ENCODE measurements around the gene FTSJ3. TPM values are rescaled to one million over a fixed set of nuclear protein-coding genes. Genes with fewer than 3 reads are reported as not detected.

FTSJ3 gene
- total and polyA plus RNA-seq, 2 of the 13 experiments (the other 11 are each of a cell fraction or from before 2014, with no cell fraction given): 26.0 to 64.2 TPM

- TF ChIP-seq NPAS2 (CRISPR knock-in tag; IDR thresholded peaks at IDR 0.05; ENCODE audit: borderline replicate concordance) (no peak), MEIS2 (CRISPR knock-in tag; IDR thresholded peaks at IDR 0.05) (0 out of 2 replicates have a peak, but pooled peaks have one; percentile 40), ZNF282 (IDR thresholded peaks at IDR 0.05; ENCODE audit: partially characterized antibody) (no peak), TMF1 (CRISPR knock-in tag; IDR thresholded peaks at IDR 0.05; ENCODE audit: low read depth) (no peak), TFAP4 (IDR thresholded peaks at IDR 0.05; ENCODE audit: borderline replicate concordance, low read depth) (no peak), SNAPC5 (CRISPR knock-in tag; IDR thresholded peaks at IDR 0.05; ENCODE audit: borderline replicate concordance) (no peak), ETS1 (CRISPR knock-in tag; IDR thresholded peaks at IDR 0.05) (0 out of 2 replicates have a peak, but pooled peaks have one; percentile 21), POLR2G (IDR thresholded peaks at IDR 0.05; ENCODE audit: low read depth, low read length) (peak; percentile 97), ZNF468 (CRISPR knock-in tag; IDR thresholded peaks at IDR 0.05) (0 out of 2 replicates have a peak, but pooled peaks have one; percentile 34), ZNF225 (CRISPR knock-in tag; IDR thresholded peaks at IDR 0.05) (peak; percentile 91; the same call in 1 of the 2 replicates), ZNF879 (CRISPR knock-in tag; IDR thresholded peaks at IDR 0.05) (no peak), ZNF580 (CRISPR knock-in tag; IDR thresholded peaks at IDR 0.05; ENCODE audit: borderline replicate concordance, low read depth) (peak; percentile 85; the same call in 1 of the 2 replicates), RBM22 (optimal IDR thresholded peaks at IDR 0.05; ENCODE audit: low read length) (no peak), NKX3-1 (CRISPR knock-in tag; IDR thresholded peaks at IDR 0.05) (peak; percentile 80; the same call in 1 of the 2 replicates), ZNF33B (CRISPR knock-in tag; IDR thresholded peaks at IDR 0.05) (peak; percentile 26; the same call in 1 of the 2 replicates), PBX3 (CRISPR knock-in tag; IDR thresholded peaks at IDR 0.05; ENCODE audit: borderline replicate concordance) (no peak), NFE2L2 (IDR thresholded peaks at IDR 0.05; ENCODE audit: low read length) (no peak), ZNF749 (CRISPR knock-in tag; IDR thresholded peaks at IDR 0.05; ENCODE audit: borderline replicate concordance) (peak; percentile 87), HNRNPL (IDR thresholded peaks at IDR 0.05; ENCODE audit: low read depth, low read length) (0 out of 2 replicates have a peak, but pooled peaks have one; percentile 13), ZNF678 (CRISPR knock-in tag; IDR thresholded peaks at IDR 0.05) (peak; percentile 91; the same call in 1 of the 2 replicates), ZNF292 (CRISPR knock-in tag; IDR thresholded peaks at IDR 0.05; ENCODE audit: borderline replicate concordance, low read depth) (peak; percentile 90), TARDBP (CRISPR knock-in tag; IDR thresholded peaks at IDR 0.05) (peak; percentile 71), BCLAF1 (IDR thresholded peaks at IDR 0.05) (no peak)
Measured at GRCh38 chr17:63827002-63827800, at the start of gene FTSJ3, which contains the start of gene PSMC5 (continued).

Data from HepG2 (cell line).